Measurements from ENCODE around the gene SPATA2.
A peak's percentile ranks its signal among the peaks of the same experiment; 100 is the strongest.

The SPATA2 gene

GRCh38 chr20:49941456-49941855, 26.1 kb upstream of the SPATA2 start:
- no peak for TF ChIP-seq CTCF (IDR thresholded peaks at IDR 0.05; ENCODE audit: low read length, missing control alignments)
- H3K4me3 ChIP-seq (replicated peaks; ENCODE audit: low read depth, low read length): no peak overlapping the region
- no peak for DNase-seq (ENCODE audit: low read depth)

- peak; percentile 82 for DNase-seq (ENCODE audit: low read depth)
- TF ChIP-seq CTCF (IDR thresholded peaks at IDR 0.05; ENCODE audit: low read length, missing control alignments): no peak
- peak overlapping the region; percentile 85 for H3K4me3 ChIP-seq (replicated peaks; ENCODE audit: low read depth, low read length)
Observed at GRCh38 chr20:49938173-49939163, 23.1 kb upstream of the SPATA2 start.

GRCh38 chr20:49937027-49937929, 21.9 kb upstream of the SPATA2 start:
- no peak for TF ChIP-seq CTCF (IDR thresholded peaks at IDR 0.05; ENCODE audit: low read length, missing control alignments)
- no peak for DNase-seq (ENCODE audit: low read depth)
- peak overlapping the region; percentile 85 for H3K4me3 ChIP-seq (replicated peaks; ENCODE audit: low read depth, low read length)

GRCh38 chr20:49936153-49937026, 21.1 kb upstream of the SPATA2 start, which contains the start of gene RNF114:
Gene RNF114, plus strand, starts transcription at chr20:49936397. Its CDS starts 16 bp downstream, at chr20:49936413.
- peak within 1 kb of the TSS; percentile 85 for H3K4me3 ChIP-seq (replicated peaks; ENCODE audit: low read depth, low read length)
- DNase-seq (ENCODE audit: low read depth): peak; percentile 91
- no peak for TF ChIP-seq CTCF (IDR thresholded peaks at IDR 0.05; ENCODE audit: low read length, missing control alignments)

- no peak for TF ChIP-seq CTCF (IDR thresholded peaks at IDR 0.05; ENCODE audit: low read length, missing control alignments)
- peak overlapping the region; percentile 85 for H3K4me3 ChIP-seq (replicated peaks; ENCODE audit: low read depth, low read length)
- DNase-seq (ENCODE audit: low read depth): no peak
Observed at GRCh38 chr20:49935746-49936152, 20.4 kb upstream of the SPATA2 start.

GRCh38 chr20:49929142-49929494, 13.8 kb upstream of the SPATA2 start:
- DNase-seq (ENCODE audit: low read depth): no peak
- H3K4me3 ChIP-seq (replicated peaks; ENCODE audit: low read depth, low read length): no peak overlapping the region
- no peak for TF ChIP-seq CTCF (IDR thresholded peaks at IDR 0.05; ENCODE audit: low read length, missing control alignments)

All from fibroblast of pulmonary artery (primary cell).